Prostate gland (tissue), 2 donors: ENCODE results near the gene CEBPG. TPM values are rescaled to one million over a fixed set of nuclear protein-coding genes. Genes with fewer than 3 reads are reported as not detected.

ENCODE experiments used
- DNase-seq: peaks from one replicate; pipeline ENCODE4 v3.0.0-alpha.2; 2019; ENCODE audit warnings: low spot score
- H3K27ac ChIP-seq, 2 donors: fragments of 200-600 bp; sonication (generic); 2 replicates each; pipeline ENCODE4 v1.5.1; 2017 to 2019
- H3K27me3 ChIP-seq: fragments of 200-600 bp; sonication (generic); replicated peaks from 2 replicates; pipeline ENCODE4 v1.5.1; 2019; ENCODE audit not compliant: insufficient read depth
- H3K36me3 ChIP-seq, 2 donors: fragments of 200-600 bp; sonication (generic); 1 replicate in 1 of 2; 2 replicates in 1 of 2; pipeline versions ENCODE4 v1.5.1 to v1.8.1; 2017 to 2019
- H3K4me1 ChIP-seq: fragments of 200-600 bp; sonication (generic); replicated peaks from 2 replicates; pipeline ENCODE4 v1.5.1; 2019
- H3K4me3 ChIP-seq, 2 donors: fragments of 200-600 bp; sonication (generic); 2 replicates each; pipeline ENCODE4 v1.5.1; 2017 to 2019
- H3K9me3 ChIP-seq: fragments of 200-600 bp; sonication (generic); 2 replicates; pipeline ENCODE4 v1.5.1; 2017
- CTCF ChIP-seq, 4 experiments: fragments of 200-600 bp in 2 of 4; fragments of 450-650 bp in 2 of 4; sonication (generic) in 2 of 4; IDR thresholded peaks; 1 replicate in 3 of 4; 2 replicates in 1 of 4; pipeline ENCODE4 v1.5.1; 2016 to 2019; ENCODE audit warnings: antibody characterized with exemption in 4 of 4, mild to moderate bottlenecking in 2 of 4, moderate library complexity in 2 of 4
- POLR2A ChIP-seq: fragments of 450-650 bp; IDR thresholded peaks from one replicate; pipeline ENCODE4 v1.6.1; 2016; ENCODE audit warnings: antibody characterized with exemption, mild to moderate bottlenecking
- POLR2AphosphoS5 ChIP-seq: sonication (generic); formaldehyde crosslinking; IDR thresholded peaks from one replicate; pipeline ENCODE4 v1.6.1; 2017; ENCODE audit warnings: antibody characterized with exemption
- WGBS: methylation state at CpG from one replicate; pipeline ENCODE4 v1.1.5; 2018; 5-methylcytosine and 5-hydroxymethylcytosine counted together
- intact Hi-C: fragments of 100-400 bp; cut with DNase I; formaldehyde crosslinking; loops from one replicate; pipeline ENCODE4 v1.14.2; 2022
- total RNA-seq, 2 donors: library from RNA; depleted of rRNA; stranded (reverse); fragments of >200 nt; gene quantifications; one replicate each; pipeline ENCODE4 v1.1.0, GENCODE V29; 2016

The CEBPG gene
- total RNA-seq, 2 donors from 2014 or later: 15.7 to 19.7 TPM

- no peaks in the 10 kb centered on the region for H3K36me3 ChIP-seq
Observed at GRCh38 chr19:33385956-33386355, 12.4 kb downstream of the CEBPG start.

GRCh38 chr19:33386361-33386858 lies 12.9 kb downstream of the CEBPG start:
- Histone ChIP-seq H3K4me3 (no peak overlapping the region), H3K27me3 (no peaks in the 10 kb centered on the region), H3K36me3 (no peaks in the 10 kb centered on the region), H3K4me1 (peaks cover 17% of the 10 kb centered on the region), H3K9me3 (no peaks in the 10 kb centered on the region), H3K27ac (no peak overlapping the region)
- no peak for DNase-seq
- intact Hi-C loops: loop anchor here (5.0 kb wide), 1 partner anchor 84 kb away; the partner anchor contains the start of gene CEBPA
- WGBS: 86% methylated on average over 15 of the region's 15 CpGs
- TF ChIP-seq POLR2A (no peak), POLR2AphosphoS5 (no peak), CTCF (IDR thresholded peaks at IDR 0.05) (no peak)

More at GRCh38 chr19:33385956-33386355, 12.4 kb downstream of the CEBPG start:
- Histone ChIP-seq H3K9me3 (no peaks in the 10 kb centered on the region), H3K27me3 (no peaks in the 10 kb centered on the region), H3K4me3 (no peak overlapping the region), H3K27ac (no peak overlapping the region), H3K4me1 (peaks cover 17% of the 10 kb centered on the region)
- intact Hi-C loops: loop anchor here (5.0 kb wide), 1 partner anchor 84 kb away; the partner anchor contains the start of gene CEBPA
- 50% methylated on average over 6 of the region's 6 CpGs for WGBS
- no peak for DNase-seq
- TF ChIP-seq POLR2AphosphoS5: no peak
- no peak for TF ChIP-seq POLR2A
- no peak for TF ChIP-seq CTCF (IDR thresholded peaks at IDR 0.05)

GRCh38 chr19:33387351-33388230 lies 14.1 kb downstream of the CEBPG start:
- no peak for DNase-seq
- no peak overlapping the region for H3K27ac ChIP-seq
- H3K36me3 ChIP-seq: no peaks in the 10 kb centered on the region
- H3K4me1 ChIP-seq: peaks cover 20% of the 10 kb centered on the region
- H3K9me3 ChIP-seq: no peaks in the 10 kb centered on the region
- intact Hi-C loops: loop anchor here (2.0 to 5.0 kb wide), 2 partner anchors 13 to 85 kb away; partner anchors contain the start of gene CEBPA
- 97% methylated on average over 39 of the region's 39 CpGs for WGBS
- TF ChIP-seq POLR2A: no peak
- TF ChIP-seq POLR2AphosphoS5: no peak
- TF ChIP-seq CTCF (IDR thresholded peaks at IDR 0.05): no peak
- no peaks in the 10 kb centered on the region for H3K27me3 ChIP-seq
- no peak overlapping the region for H3K4me3 ChIP-seq

GRCh38 chr19:33388231-33388724 lies 14.8 kb downstream of the CEBPG start:
- intact Hi-C loops: loop anchor here (2.0 to 5.0 kb wide), 2 partner anchors 13 to 86 kb away; partner anchors contain the start of gene CEBPA
- peaks cover 22% of the 10 kb centered on the region for H3K4me1 ChIP-seq
- DNase-seq: no peak
- 84% methylated on average over 12 of the region's 13 CpGs for WGBS
- TF ChIP-seq CTCF (IDR thresholded peaks at IDR 0.05) (no peak), POLR2A (no peak), POLR2AphosphoS5 (no peak)
- no peaks in the 10 kb centered on the region for H3K27me3 ChIP-seq
- H3K27ac ChIP-seq: no peak overlapping the region
- H3K9me3 ChIP-seq: no peaks in the 10 kb centered on the region
- H3K36me3 ChIP-seq: no peaks in the 10 kb centered on the region
- no peak overlapping the region for H3K4me3 ChIP-seq
